ENCODE measurements around the gene OR5D14.

Gene OR5D14

GRCh38 chr11:55795256-55795655 lies at the start of gene OR5D14:
OR5D14 (plus strand) TSS chr11:55795556; CDS start chr11:55795556, 0 bp downstream.
- TF ChIP-seq CTCF (IDR thresholded peaks at IDR 0.05; ENCODE audit: low read depth, low read length), result no peak
- DNase-seq (ENCODE audit: low read depth in 2 of 2), result no peak
- no peak within 1 kb of the TSS for H3K4me3 ChIP-seq (replicated peaks in 1 of 2; ENCODE audit: low read depth in 2 of 2, low read length in 2 of 2)

DNA sequence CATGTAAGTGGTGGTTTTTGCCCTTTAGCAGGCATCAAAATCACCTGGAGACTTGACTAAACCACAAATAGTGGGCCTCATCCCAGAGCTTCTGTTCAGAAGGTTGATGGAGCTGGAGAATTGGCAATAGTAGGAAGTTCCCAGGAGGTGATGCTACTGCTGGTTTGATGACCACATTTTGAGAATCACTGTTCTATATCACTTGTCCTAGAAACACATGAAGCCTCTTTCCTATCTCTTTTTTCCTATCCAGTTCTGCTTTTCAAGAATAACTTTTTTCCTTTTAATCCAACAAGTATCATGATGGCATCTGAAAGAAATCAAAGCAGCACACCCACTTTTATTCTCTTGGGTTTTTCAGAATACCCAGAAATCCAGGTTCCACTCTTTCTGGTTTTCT lies 22.2 kb upstream of the OR5D14 start, which contains the start of gene OR5D13:
Gene OR5D13, plus strand, starts transcription at position 301 of the 400 bp plus-strand sequence. Its CDS starts 0 bp downstream, at position 301.
- DNase-seq (ENCODE audit: low read depth in 2 of 2), result no peak
- no peak for TF ChIP-seq CTCF (IDR thresholded peaks at IDR 0.05; ENCODE audit: low read depth, low read length)
- H3K4me3 ChIP-seq (replicated peaks in 1 of 2; ENCODE audit: low read depth in 2 of 2, low read length in 2 of 2), result no peak within 1 kb of the TSS

- no peak for DNase-seq (ENCODE audit: low read depth in 2 of 2)
- no peak overlapping the region for H3K4me3 ChIP-seq (replicated peaks in 1 of 2; ENCODE audit: low read depth in 2 of 2, low read length in 2 of 2)
- TF ChIP-seq CTCF (IDR thresholded peaks at IDR 0.05; ENCODE audit: low read depth, low read length), result no peak
Observed at GRCh38 chr11:55791606-55792005, 3.8 kb upstream of the OR5D14 start.

- no peak overlapping the region for H3K4me3 ChIP-seq (replicated peaks in 1 of 2; ENCODE audit: low read depth in 2 of 2, low read length in 2 of 2)
- DNase-seq (ENCODE audit: low read depth in 2 of 2), result no peak
- TF ChIP-seq CTCF (IDR thresholded peaks at IDR 0.05; ENCODE audit: low read depth, low read length), result no peak
Observed at GRCh38 chr11:55793321-55793720, 2.0 kb upstream of the OR5D14 start.

- no peak for DNase-seq (ENCODE audit: low read depth in 2 of 2)
- H3K4me3 ChIP-seq (replicated peaks in 1 of 2; ENCODE audit: low read depth in 2 of 2, low read length in 2 of 2), result no peak overlapping the region
- no peak for TF ChIP-seq CTCF (IDR thresholded peaks at IDR 0.05; ENCODE audit: low read depth, low read length)
Observed at GRCh38 chr11:55806248-55806647, 10.9 kb downstream of the OR5D14 start.

- TF ChIP-seq CTCF (IDR thresholded peaks at IDR 0.05; ENCODE audit: low read depth, low read length), result no peak
- H3K4me3 ChIP-seq (replicated peaks in 1 of 2; ENCODE audit: low read depth in 2 of 2, low read length in 2 of 2), result no peak within 1 kb of the TSS
- no peak for DNase-seq (ENCODE audit: low read depth in 2 of 2)
Observed at GRCh38 chr11:55811067-55811466, 15.7 kb downstream of the OR5D14 start, which contains the start of gene OR5L1. OR5L1 (plus strand) TSS chr11:55811367; CDS start chr11:55811467, 100 bp downstream.

DNA sequence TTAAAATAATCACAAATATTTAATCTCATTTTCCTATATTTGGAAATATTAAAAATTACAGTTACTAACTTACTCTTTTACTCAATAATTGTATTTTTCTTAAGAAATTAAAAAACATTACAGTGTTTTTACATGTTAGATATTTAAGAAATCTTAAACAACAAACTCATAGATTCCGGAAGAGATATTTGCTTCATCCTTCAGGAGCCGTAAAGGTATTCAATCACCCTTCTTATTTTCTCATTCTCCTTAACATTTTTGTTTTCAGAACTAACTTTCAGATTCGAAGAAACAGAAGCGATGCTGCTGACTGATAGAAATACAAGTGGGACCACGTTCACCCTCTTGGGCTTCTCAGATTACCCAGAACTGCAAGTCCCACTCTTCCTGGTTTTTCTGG lies 24.0 kb downstream of the OR5D14 start, which contains the start of gene OR5D18:
Gene OR5D18, plus strand, starts transcription at position 301 of the 400 bp plus-strand sequence. Its CDS starts 0 bp downstream, at position 301.
- no peak within 1 kb of the TSS for H3K4me3 ChIP-seq (replicated peaks in 1 of 2; ENCODE audit: low read depth in 2 of 2, low read length in 2 of 2)
- no peak for TF ChIP-seq CTCF (IDR thresholded peaks at IDR 0.05; ENCODE audit: low read depth, low read length)
- DNase-seq (ENCODE audit: low read depth in 2 of 2), result no peak
